Ascending aorta (tissue), 2 donors: ENCODE results near the gene P4HA2. TPM values are rescaled to one million over a fixed set of nuclear protein-coding genes. Genes with fewer than 3 reads are reported as not detected.

ENCODE experiments used
- DNase-seq, 2 donors: peaks; one replicate each; pipeline ENCODE4 v3.0.0-alpha.2; 2019; ENCODE audit warnings: low spot score in 2 of 2
- H3K27ac ChIP-seq, 2 donors: fragments of 200-600 bp; sonication (generic); one replicate each; pipeline ENCODE4 v1.5.1; 2016 to 2017; ENCODE audit warnings: mild to moderate bottlenecking in 1 of 2
- H3K27me3 ChIP-seq: fragments of 200-600 bp; sonication (generic); one replicate; pipeline ENCODE4 v1.5.1; 2017
- H3K36me3 ChIP-seq, 2 donors: fragments of 200-600 bp; sonication (generic); one replicate each; pipeline ENCODE4 v1.5.1; 2016
- H3K4me1 ChIP-seq, 2 donors: fragments of 200-600 bp; sonication (generic); one replicate each; pipeline ENCODE4 v1.5.1; 2016 to 2017; ENCODE audit warnings: mild to moderate bottlenecking in 1 of 2
- H3K4me3 ChIP-seq, 2 donors: fragments of 200-600 bp; sonication (generic); one replicate each; pipeline ENCODE4 v1.5.1; 2016 to 2017; ENCODE audit warnings: mild to moderate bottlenecking in 1 of 2
- H3K9me3 ChIP-seq, 2 donors: fragments of 200-600 bp; sonication (generic); one replicate each; pipeline ENCODE4 v1.5.1; 2016
- intact Hi-C: fragments of 100-400 bp; cut with DNase I; formaldehyde crosslinking; loops from one replicate; pipeline ENCODE4 v1.15.1; 2023
- total RNA-seq: library from RNA; depleted of rRNA; stranded (reverse); fragments of >200 nt; gene quantifications from one replicate; pipeline ENCODE4 v1.1.0, GENCODE V29; 2016
- TF ChIP-seq, protein P1 (sequence below), 3 experiments: fragments of 200-600 bp in 2 of 3; fragments of 450-650 bp in 1 of 3; sonication (generic) in 2 of 3; IDR thresholded peaks; one replicate each; pipeline ENCODE4 v1.5.1; 2016 to 2019; ENCODE audit warnings: antibody characterized with exemption in 3 of 3, mild to moderate bottlenecking in 1 of 3, moderate library complexity in 1 of 3

Gene P4HA2
- total RNA-seq, 1 donor from 2014 or later: 22.6 TPM

DNA sequence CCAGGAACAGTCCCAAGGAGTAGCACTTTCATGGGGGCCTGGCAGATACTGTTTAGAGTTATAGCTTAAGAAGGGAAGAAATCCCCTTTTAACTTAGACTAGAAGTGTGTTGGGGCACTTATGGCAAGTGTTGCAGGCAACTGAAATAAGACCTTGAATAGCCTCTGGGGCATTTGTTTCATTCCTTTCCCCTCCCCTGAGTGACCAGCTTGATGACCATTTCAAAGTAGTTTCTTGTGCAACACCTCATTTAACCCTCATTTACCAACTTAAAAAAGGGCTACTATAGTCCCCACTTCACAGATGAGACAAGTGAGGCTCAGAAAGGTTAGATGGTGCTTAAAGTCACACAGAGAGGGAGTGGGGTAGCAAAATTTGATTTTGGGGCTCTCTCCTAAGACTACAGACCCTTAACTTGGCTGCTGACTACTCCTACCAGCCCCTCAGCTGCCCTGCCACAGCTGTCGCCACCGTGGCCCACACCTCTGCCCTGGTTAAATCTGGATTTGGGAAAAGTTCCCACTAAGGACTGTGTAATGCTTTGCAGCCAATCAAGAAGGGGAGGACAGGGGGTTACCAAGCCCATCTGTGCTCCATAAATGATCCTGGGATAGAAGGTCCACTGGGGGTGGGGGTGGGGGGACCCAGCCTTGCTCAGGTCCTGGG is 35.4 kb upstream of the P4HA2 start:
- H3K36me3 ChIP-seq: peaks cover 6 to 17% of the 10 kb centered on the region in 2 donors
- no peaks in the 10 kb centered on the region for H3K27me3 ChIP-seq
- peaks cover 24 to 60% of the 10 kb centered on the region in 2 donors for H3K4me1 ChIP-seq
- peak in 1 of 2 donors; percentile 42 for DNase-seq
- peak overlapping the region; percentile 94 to 98 for H3K27ac ChIP-seq
- intact Hi-C loops: no loop called here
- TF ChIP-seq, protein P1, sequence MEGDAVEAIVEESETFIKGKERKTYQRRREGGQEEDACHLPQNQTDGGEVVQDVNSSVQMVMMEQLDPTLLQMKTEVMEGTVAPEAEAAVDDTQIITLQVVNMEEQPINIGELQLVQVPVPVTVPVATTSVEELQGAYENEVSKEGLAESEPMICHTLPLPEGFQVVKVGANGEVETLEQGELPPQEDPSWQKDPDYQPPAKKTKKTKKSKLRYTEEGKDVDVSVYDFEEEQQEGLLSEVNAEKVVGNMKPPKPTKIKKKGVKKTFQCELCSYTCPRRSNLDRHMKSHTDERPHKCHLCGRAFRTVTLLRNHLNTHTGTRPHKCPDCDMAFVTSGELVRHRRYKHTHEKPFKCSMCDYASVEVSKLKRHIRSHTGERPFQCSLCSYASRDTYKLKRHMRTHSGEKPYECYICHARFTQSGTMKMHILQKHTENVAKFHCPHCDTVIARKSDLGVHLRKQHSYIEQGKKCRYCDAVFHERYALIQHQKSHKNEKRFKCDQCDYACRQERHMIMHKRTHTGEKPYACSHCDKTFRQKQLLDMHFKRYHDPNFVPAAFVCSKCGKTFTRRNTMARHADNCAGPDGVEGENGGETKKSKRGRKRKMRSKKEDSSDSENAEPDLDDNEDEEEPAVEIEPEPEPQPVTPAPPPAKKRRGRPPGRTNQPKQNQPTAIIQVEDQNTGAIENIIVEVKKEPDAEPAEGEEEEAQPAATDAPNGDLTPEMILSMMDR (IDR thresholded peaks at IDR 0.05): no peak
- no peak overlapping the region for H3K4me3 ChIP-seq
- H3K9me3 ChIP-seq: no peaks in the 10 kb centered on the region

DNA sequence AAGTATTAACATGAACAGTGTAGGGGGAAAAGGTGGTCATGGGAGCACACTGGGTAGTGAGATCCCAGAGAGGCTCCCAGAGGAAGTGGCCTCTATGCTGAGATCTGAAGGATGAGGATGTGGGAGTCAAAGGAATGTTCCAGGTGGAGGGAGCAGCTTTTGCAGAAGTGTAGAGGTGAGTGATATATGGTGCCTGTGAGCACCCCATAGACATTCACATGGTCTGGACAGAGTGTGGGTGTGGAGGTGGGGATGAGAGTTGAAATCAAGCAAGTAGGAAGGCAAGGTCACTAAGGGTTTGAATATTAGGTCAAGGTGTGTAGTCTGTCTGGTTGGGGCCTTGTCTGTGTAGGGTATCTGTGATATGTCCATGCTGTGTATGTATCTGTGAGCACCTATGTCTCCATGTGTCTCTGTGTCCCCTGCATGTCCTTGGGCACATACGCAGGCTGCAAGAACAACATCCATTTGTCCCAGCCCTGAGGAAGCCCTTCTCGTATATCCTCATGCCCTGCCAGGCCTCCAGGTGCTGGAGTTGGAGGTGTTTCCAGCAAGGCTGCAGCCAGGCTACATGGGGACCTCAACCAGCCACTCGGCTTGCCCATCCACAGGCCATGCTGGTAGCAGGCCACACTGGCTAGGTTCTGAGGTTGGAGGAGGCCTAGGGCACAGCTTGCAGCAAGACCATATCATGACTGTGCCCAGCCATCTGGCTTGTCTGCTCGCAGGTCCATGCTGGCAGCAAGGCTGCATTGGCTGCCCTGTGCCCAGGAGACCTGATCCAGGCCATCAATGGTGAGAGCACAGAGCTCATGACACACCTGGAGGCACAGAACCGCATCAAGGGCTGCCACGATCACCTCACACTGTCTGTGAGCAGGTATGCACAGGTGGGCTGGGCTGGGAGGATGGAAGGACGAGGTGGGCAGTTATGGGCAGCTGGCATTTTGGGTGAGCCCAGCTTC is 34.5 kb upstream of the P4HA2 start:
- H3K4me3 ChIP-seq: no peak overlapping the region
- no peaks in the 10 kb centered on the region for H3K9me3 ChIP-seq
- peaks cover 24 to 61% of the 10 kb centered on the region in 2 donors for H3K4me1 ChIP-seq
- H3K27me3 ChIP-seq: no peaks in the 10 kb centered on the region
- intact Hi-C loops: no loop called here
- TF ChIP-seq, protein P1 (IDR thresholded peaks at IDR 0.05): no peak
- peak overlapping the region; percentile 94 to 98 for H3K27ac ChIP-seq
- H3K36me3 ChIP-seq: peaks cover 6 to 10% of the 10 kb centered on the region in 2 donors
- DNase-seq: peak in 1 of 2 donors; percentile 66

DNA sequence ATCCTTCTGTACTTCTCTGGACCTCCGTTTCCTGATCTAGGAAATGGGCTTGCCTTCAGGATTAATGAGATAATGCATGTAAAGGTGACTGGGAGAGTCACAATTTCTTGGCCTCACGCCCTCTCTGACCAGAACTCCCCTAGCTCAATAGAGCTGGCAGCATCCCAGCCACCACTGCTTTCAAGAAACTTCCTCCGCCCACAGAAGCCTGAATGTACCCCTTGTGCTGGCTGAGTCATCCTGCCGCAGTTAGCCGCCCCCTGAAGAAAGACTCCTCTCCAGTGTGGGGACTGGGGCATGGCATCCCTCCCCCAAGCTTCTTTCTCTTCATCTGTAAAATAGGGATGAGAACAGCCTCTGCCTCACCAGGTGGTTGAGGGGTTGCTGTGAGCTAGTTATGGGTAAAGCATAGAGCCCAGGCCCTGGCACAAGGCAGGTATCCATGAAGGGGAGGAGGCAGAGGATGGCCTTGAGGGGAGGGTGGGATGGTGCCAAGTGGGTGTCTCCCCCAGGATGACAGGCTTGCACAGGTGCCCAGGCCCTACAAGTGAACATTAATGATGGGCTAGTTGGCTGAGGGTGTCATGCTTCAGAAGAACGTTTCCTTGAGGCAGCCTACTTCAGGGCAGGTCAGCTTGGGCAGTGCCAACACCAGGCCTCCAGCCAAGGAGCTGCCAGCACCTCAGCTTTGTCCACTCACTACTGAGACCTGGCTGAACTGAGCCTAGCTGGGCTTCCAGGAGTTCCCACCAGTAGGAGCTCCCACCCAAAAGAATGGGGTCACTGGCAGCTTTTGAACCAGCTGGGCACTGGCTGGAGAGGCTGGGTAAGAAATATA is 33.3 kb upstream of the P4HA2 start:
- H3K4me1 ChIP-seq: peaks cover 24 to 61% of the 10 kb centered on the region in 2 donors
- peak in 1 of 2 donors; percentile 83 for DNase-seq
- H3K4me3 ChIP-seq: peak overlapping the region in 1 of 2 donors; percentile 16
- intact Hi-C loops: no loop called here
- H3K27me3 ChIP-seq: no peaks in the 10 kb centered on the region
- TF ChIP-seq, protein P1 (IDR thresholded peaks at IDR 0.05): no peak
- peaks cover 0 to 4% of the 10 kb centered on the region in 2 donors for H3K36me3 ChIP-seq
- H3K27ac ChIP-seq: peak overlapping the region; percentile 98 to 99
- no peaks in the 10 kb centered on the region for H3K9me3 ChIP-seq

DNA sequence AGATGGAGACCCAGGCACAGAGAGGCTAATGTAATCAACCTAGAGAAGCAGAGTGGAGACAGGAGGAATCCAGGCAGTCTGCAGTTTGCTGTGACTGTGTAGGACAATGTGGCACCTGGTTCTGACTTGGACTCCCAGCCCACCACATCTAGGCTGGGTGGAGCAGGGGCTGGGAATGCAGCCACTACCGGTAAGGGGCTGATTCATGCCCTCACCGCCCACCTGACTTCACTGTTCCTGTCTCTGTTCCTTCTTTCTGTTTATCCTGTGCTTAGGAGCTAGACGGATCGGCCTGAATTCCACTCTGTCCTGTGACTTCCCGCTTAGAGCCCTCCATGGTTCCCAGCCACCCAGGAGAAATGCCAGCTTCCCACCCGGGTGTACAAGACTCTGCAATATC is 32.4 kb upstream of the P4HA2 start:
- Histone ChIP-seq H3K27ac (peak overlapping the region; percentile 98 to 99), H3K27me3 (no peaks in the 10 kb centered on the region), H3K36me3 (peaks cover 0 to 4% of the 10 kb centered on the region in 2 donors), H3K4me1 (peaks cover 23 to 60% of the 10 kb centered on the region in 2 donors), H3K4me3 (peak overlapping the region in 1 of 2 donors; percentile 81), H3K9me3 (no peaks in the 10 kb centered on the region)
- intact Hi-C loops: no loop called here
- TF ChIP-seq, protein P1 (IDR thresholded peaks at IDR 0.05): no peak
- peak in 1 of 2 donors; percentile 69 for DNase-seq
